ENCODE measurements around the gene TANGO2.

Gene TANGO2

GRCh38 chr22:19974268-19974861 lies 46.5 kb upstream of the TANGO2 start:
- H3K4me3 ChIP-seq (ENCODE audit: low read depth, low read length), result no peak overlapping the region
- peak; percentile 88 for DNase-seq (ENCODE audit: low read depth)
- no peak for TF ChIP-seq CTCF (conservative IDR thresholded peaks at IDR 0.05; ENCODE audit: low read depth, low read length)

GRCh38 chr22:19974935-19975706 lies 45.8 kb upstream of the TANGO2 start:
- DNase-seq (ENCODE audit: low read depth), result peak; percentile 24
- no peak overlapping the region for H3K4me3 ChIP-seq (ENCODE audit: low read depth, low read length)
- no peak for TF ChIP-seq CTCF (conservative IDR thresholded peaks at IDR 0.05; ENCODE audit: low read depth, low read length)

GRCh38 chr22:19975707-19976035 lies 45.2 kb upstream of the TANGO2 start:
- no peak for DNase-seq (ENCODE audit: low read depth)
- no peak overlapping the region for H3K4me3 ChIP-seq (ENCODE audit: low read depth, low read length)
- TF ChIP-seq CTCF (conservative IDR thresholded peaks at IDR 0.05; ENCODE audit: low read depth, low read length), result no peak

- no peak for DNase-seq (ENCODE audit: low read depth)
- no peak overlapping the region for H3K4me3 ChIP-seq (ENCODE audit: low read depth, low read length)
- TF ChIP-seq CTCF (conservative IDR thresholded peaks at IDR 0.05; ENCODE audit: low read depth, low read length), result no peak
Measured at GRCh38 chr22:19976671-19977070, 44.2 kb upstream of the TANGO2 start.

- no peak for TF ChIP-seq CTCF (conservative IDR thresholded peaks at IDR 0.05; ENCODE audit: low read depth, low read length)
- no peak overlapping the region for H3K4me3 ChIP-seq (ENCODE audit: low read depth, low read length)
- DNase-seq (ENCODE audit: low read depth), result no peak
Measured at GRCh38 chr22:19977296-19978243, 43.3 kb upstream of the TANGO2 start.

GRCh38 chr22:19978748-19979147 lies 42.2 kb upstream of the TANGO2 start:
- DNase-seq (ENCODE audit: low read depth), result no peak
- no peak overlapping the region for H3K4me3 ChIP-seq (ENCODE audit: low read depth, low read length)
- TF ChIP-seq CTCF (conservative IDR thresholded peaks at IDR 0.05; ENCODE audit: low read depth, low read length), result no peak

Data from choroid plexus epithelial cell (primary cell).